MM.1S (cell line): ENCODE measurements around the gene CISTR.

Source experiments
- CTCF ChIP-seq: fragments of 300-600 bp; sonication (generic); IDR thresholded peaks from 2 replicates; pipeline ENCODE4 v1.5.1; 2016; ENCODE audit warnings: antibody characterized with exemption, low read length, mixed read lengths
- EZH2 ChIP-seq: fragments of 300-600 bp; sonication (generic); optimal IDR thresholded peaks from 2 replicates; pipeline ENCODE3; 2017; ENCODE audit warnings: low read depth, mild to moderate bottlenecking, antibody characterized with exemption, low read length, mixed read lengths
- EZH2phosphoT487 ChIP-seq: fragments of 300-600 bp; sonication (generic); IDR thresholded peaks from 2 replicates; pipeline ENCODE4 v1.6.1; 2018; ENCODE audit warnings: antibody characterized with exemption, low read length

- TF ChIP-seq CTCF = no peak
- no peak for TF ChIP-seq EZH2phosphoT487
- no peak for TF ChIP-seq EZH2
Observed at GRCh38 chr12:53775478-53776145, 23.8 kb upstream of the CISTR start.
